CD14-positive monocyte (primary cell): Measurements from ENCODE around the gene MIS18BP1. TPM values are rescaled to one million over a fixed set of nuclear protein-coding genes. Genes with fewer than 3 reads are reported as not detected.

Experiments used
- DNase-seq, 3 donors: peaks; one replicate each; pipeline ENCODE4 v3.0.0-alpha.2; 2011 to 2022
- H2AFZ ChIP-seq: 2 replicates; pipeline ENCODE4 v1.6.0; 2012; ENCODE audit warnings: mild to moderate bottlenecking, low read depth, low read length, inconsistent platforms; ENCODE audit not compliant: insufficient read depth, poor library complexity, severe bottlenecking
- H3K27ac ChIP-seq, 2 donors: 1 replicate in 1 of 2; 2 replicates in 1 of 2; pipeline ENCODE4 v1.5.1; 2012 to 2013; ENCODE audit warnings: low read length in 2 of 2, control low read depth in 1 of 2, inconsistent platforms in 1 of 2, low read depth in 1 of 2, mild to moderate bottlenecking in 1 of 2
- H3K27me3 ChIP-seq, 2 donors: one replicate each; pipeline versions ENCODE4 v1.6.0 to v1.6.1; 2011 to 2013; ENCODE audit warnings: low read length in 2 of 2; ENCODE audit not compliant: control insufficient read depth in 2 of 2, insufficient read depth in 2 of 2
- H3K36me3 ChIP-seq, 2 donors: replicated peaks in 1 of 2; 1 replicate in 1 of 2; 2 replicates in 1 of 2; pipeline versions ENCODE4 v1.5.1 to v1.6.1; 2012 to 2013; ENCODE audit warnings: low read length in 2 of 2, control low read depth in 1 of 2, inconsistent platforms in 1 of 2, mild to moderate bottlenecking in 1 of 2; ENCODE audit not compliant: insufficient read depth in 2 of 2, control insufficient read depth in 1 of 2
- H3K4me1 ChIP-seq, 2 donors: 1 replicate in 1 of 2; 2 replicates in 1 of 2; pipeline versions ENCODE4 v1.5.1 to v1.6.1; 2012 to 2013; ENCODE audit warnings: low read length in 2 of 2, control low read depth in 1 of 2, inconsistent platforms in 1 of 2, mild to moderate bottlenecking in 1 of 2, moderate library complexity in 1 of 2; ENCODE audit not compliant: insufficient read depth in 2 of 2, control insufficient read depth in 1 of 2
- H3K4me2 ChIP-seq: replicated peaks from 2 replicates; pipeline ENCODE3; 2012; ENCODE audit warnings: low read length, moderate library complexity, mild to moderate bottlenecking; ENCODE audit not compliant: poor library complexity, severe bottlenecking; ENCODE audit errors: extremely low read depth
- H3K4me3 ChIP-seq, 3 experiments: fragments of 200-600 bp in 1 of 3; sonication (generic) in 1 of 3; replicated peaks in 1 of 3; 1 replicate in 2 of 3; 2 replicates in 1 of 3; pipeline ENCODE4 v1.5.1; 2011 to 2013; ENCODE audit warnings: low read length in 3 of 3, mild to moderate bottlenecking in 3 of 3, control low read depth in 2 of 3, low read depth in 2 of 3, inconsistent platforms in 1 of 3, moderate library complexity in 1 of 3
- H3K79me2 ChIP-seq: 2 replicates; pipeline ENCODE4 v1.6.0; 2012; ENCODE audit warnings: mild to moderate bottlenecking, control low read depth, inconsistent platforms, low read length, moderate library complexity; ENCODE audit not compliant: insufficient read depth
- H3K9ac ChIP-seq: 2 replicates; pipeline ENCODE4 v1.6.0; 2017; ENCODE audit warnings: low read length, mild to moderate bottlenecking; ENCODE audit not compliant: insufficient read depth, poor library complexity, severe bottlenecking
- H3K9me3 ChIP-seq, 2 donors: replicated peaks in 1 of 2; 1 replicate in 1 of 2; 2 replicates in 1 of 2; pipeline versions ENCODE4 v1.5.1 to v1.6.1; 2012 to 2013; ENCODE audit warnings: low read length in 2 of 2, control low read depth in 1 of 2; ENCODE audit not compliant: control insufficient read depth in 1 of 2, insufficient read depth in 1 of 2
- H4K20me1 ChIP-seq: 2 replicates; pipeline ENCODE4 v1.6.0; 2012; ENCODE audit warnings: mild to moderate bottlenecking, low read length, control low read depth, moderate library complexity; ENCODE audit not compliant: insufficient read depth
- H3K27ac Mint-ChIP-seq, 7 donors: one replicate each; pipeline ENCODE4 v1.8.0; 2020; ENCODE audit warnings: mild to moderate bottlenecking in 7 of 7, mixed read lengths in 7 of 7, moderate library complexity in 6 of 7, inconsistent platforms in 2 of 7
- H3K27me3 Mint-ChIP-seq, 3 donors: one replicate each; pipeline ENCODE4 v1.8.0; 2021 to 2022; ENCODE audit warnings: low read depth in 3 of 3, mild to moderate bottlenecking in 3 of 3, mixed read lengths in 3 of 3, moderate library complexity in 3 of 3, inconsistent platforms in 1 of 3
- H3K36me3 Mint-ChIP-seq, 2 donors: one replicate each; pipeline ENCODE4 v1.8.0; 2020; ENCODE audit warnings: mixed read lengths in 2 of 2, inconsistent platforms in 1 of 2, mild to moderate bottlenecking in 1 of 2
- H3K4me1 Mint-ChIP-seq: one replicate; pipeline ENCODE4 v1.8.0; 2020; ENCODE audit warnings: mild to moderate bottlenecking, mixed read lengths
- H3K4me3 Mint-ChIP-seq, 2 donors: one replicate each; pipeline ENCODE4 v1.8.0; 2020; ENCODE audit warnings: mild to moderate bottlenecking in 2 of 2, mixed read lengths in 2 of 2, moderate library complexity in 1 of 2
- H3K9me3 Mint-ChIP-seq, 7 donors: one replicate each; pipeline ENCODE4 v1.8.0; 2020 to 2022; ENCODE audit warnings: mixed read lengths in 7 of 7, mild to moderate bottlenecking in 6 of 7, moderate library complexity in 6 of 7, inconsistent platforms in 2 of 7
- WGBS: methylation state at CpG from one replicate; pipeline ENCODE4 v1.1.5; 2013; ENCODE audit warnings: missing lambda C conversion rate; ENCODE audit not compliant: insufficient coverage; 5-methylcytosine and 5-hydroxymethylcytosine counted together
- intact Hi-C, 2 donors: fragments of 100-400 bp; cut with micrococcal nuclease; formaldehyde crosslinking; loops; one replicate each; pipeline versions ENCODE4 v1.15.0 to v1.15.1; 2023
- polyA plus RNA-seq, 3 donors: library from polyadenylated mRNA; depleted of rRNA in 1 of 3; unstranded in 2 of 3; stranded (reverse) in 1 of 3; fragments of 300-500 nt in 2 of 3; fragments of >200 nt in 1 of 3; fragmentation: Illumina TruSeq in 2 of 3; gene quantifications; 1 replicate in 2 of 3; 2 replicates in 1 of 3; pipeline ENCODE4 v1.2.3, GENCODE V29; 2012 to 2021
- TF ChIP-seq, protein P1 (sequence below): fragments of 200-600 bp; IDR thresholded peaks from one replicate; pipeline ENCODE4 v1.8.0; 2022; ENCODE audit warnings: antibody characterized with exemption, mild to moderate bottlenecking

Gene MIS18BP1
- polyA plus RNA-seq, 3 donors: 39.2 to 61.8 (median 45.6) TPM

DNA sequence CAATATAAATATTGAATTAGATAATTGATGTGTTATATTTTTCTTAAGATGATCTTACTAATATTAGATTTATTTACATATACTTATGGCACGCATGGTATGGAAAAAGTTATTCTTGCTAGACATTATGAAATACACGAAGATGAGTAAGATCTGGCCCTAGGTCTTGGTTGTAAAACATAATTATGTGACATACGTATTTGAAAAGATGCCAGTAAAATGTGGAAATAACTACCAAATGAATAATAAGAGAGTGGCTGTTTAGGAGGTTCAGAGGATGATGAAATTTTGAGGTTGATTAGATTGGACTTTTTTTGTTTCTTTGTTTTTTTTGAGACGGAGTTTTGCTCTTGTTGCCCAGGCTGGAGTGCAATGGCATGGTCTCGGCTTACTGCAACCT lies 75.9 kb downstream of the MIS18BP1 start:
- H3K4me2 ChIP-seq: no peak overlapping the region
- H3K27me3 Mint-ChIP-seq: peaks cover 0 to 1% (median 1%) of the 10 kb centered on the region in 3 donors
- no peaks in the 10 kb centered on the region for H3K79me2 ChIP-seq
- H3K9me3 Mint-ChIP-seq: no peaks in the 10 kb centered on the region
- H3K4me3 ChIP-seq: no peak overlapping the region
- H3K4me1 Mint-ChIP-seq: peaks cover 12% of the 10 kb centered on the region
- H3K36me3 Mint-ChIP-seq: peaks cover 14 to 22% of the 10 kb centered on the region in 2 donors
- H3K9ac ChIP-seq: peak overlapping the region; percentile 18
- no peaks in the 10 kb centered on the region for H3K9me3 ChIP-seq
- peak; percentile 57 to 86 (median 78) for DNase-seq
- no peaks in the 10 kb centered on the region for H4K20me1 ChIP-seq
- 0% methylated on average over 1 of the region's 5 CpGs for WGBS
- peak overlapping the region in 1 of 2 donors; percentile 47 for H3K27ac ChIP-seq
- intact Hi-C loops: no loop called here
- peaks cover 6 to 8% of the 10 kb centered on the region in 2 donors for H3K4me1 ChIP-seq
- no peak overlapping the region for H2AFZ ChIP-seq
- peak overlapping the region; percentile 55 to 83 (median 71) for H3K27ac Mint-ChIP-seq
- H3K27me3 ChIP-seq: no peaks in the 10 kb centered on the region
- peaks cover 0 to 10% of the 10 kb centered on the region in 2 donors for H3K36me3 ChIP-seq
- H3K4me3 Mint-ChIP-seq: peak overlapping the region; percentile 3 to 53
- TF ChIP-seq, protein P1, sequence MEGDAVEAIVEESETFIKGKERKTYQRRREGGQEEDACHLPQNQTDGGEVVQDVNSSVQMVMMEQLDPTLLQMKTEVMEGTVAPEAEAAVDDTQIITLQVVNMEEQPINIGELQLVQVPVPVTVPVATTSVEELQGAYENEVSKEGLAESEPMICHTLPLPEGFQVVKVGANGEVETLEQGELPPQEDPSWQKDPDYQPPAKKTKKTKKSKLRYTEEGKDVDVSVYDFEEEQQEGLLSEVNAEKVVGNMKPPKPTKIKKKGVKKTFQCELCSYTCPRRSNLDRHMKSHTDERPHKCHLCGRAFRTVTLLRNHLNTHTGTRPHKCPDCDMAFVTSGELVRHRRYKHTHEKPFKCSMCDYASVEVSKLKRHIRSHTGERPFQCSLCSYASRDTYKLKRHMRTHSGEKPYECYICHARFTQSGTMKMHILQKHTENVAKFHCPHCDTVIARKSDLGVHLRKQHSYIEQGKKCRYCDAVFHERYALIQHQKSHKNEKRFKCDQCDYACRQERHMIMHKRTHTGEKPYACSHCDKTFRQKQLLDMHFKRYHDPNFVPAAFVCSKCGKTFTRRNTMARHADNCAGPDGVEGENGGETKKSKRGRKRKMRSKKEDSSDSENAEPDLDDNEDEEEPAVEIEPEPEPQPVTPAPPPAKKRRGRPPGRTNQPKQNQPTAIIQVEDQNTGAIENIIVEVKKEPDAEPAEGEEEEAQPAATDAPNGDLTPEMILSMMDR: no peak

DNA sequence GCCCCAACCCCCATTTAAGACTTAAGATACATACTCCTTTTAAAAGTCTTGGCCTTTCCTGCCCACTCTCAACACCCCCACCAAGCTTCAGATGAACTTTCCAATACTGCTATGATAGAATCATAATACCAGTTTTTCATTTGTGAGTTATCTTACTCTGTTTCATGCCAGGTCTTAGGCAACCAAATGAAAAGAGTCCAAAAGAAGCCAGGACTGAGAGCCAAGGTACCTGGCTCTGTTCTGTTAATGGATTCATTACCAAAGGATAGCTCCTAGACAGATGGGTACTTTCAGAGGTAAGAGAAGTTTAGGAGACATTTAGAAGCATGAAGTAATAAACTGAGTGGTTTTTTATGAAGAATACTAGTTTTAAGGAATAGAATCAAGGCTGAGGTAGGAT lies 83.1 kb downstream of the MIS18BP1 start:
- H3K4me1 Mint-ChIP-seq: no peaks in the 10 kb centered on the region

More for the DNA sequence above, 83.1 kb downstream of the MIS18BP1 start:
- no peak overlapping the region for H3K4me3 Mint-ChIP-seq
- TF ChIP-seq, protein P1: no peak
- Histone ChIP-seq H3K4me1 (no peaks in the 10 kb centered on the region), H3K9ac (no peak overlapping the region), H3K4me3 (no peak overlapping the region), H3K79me2 (no peaks in the 10 kb centered on the region), H4K20me1 (no peaks in the 10 kb centered on the region), H3K27ac (no peak overlapping the region), H3K27me3 (no peaks in the 10 kb centered on the region), H3K4me2 (no peak overlapping the region), H3K9me3 (no peaks in the 10 kb centered on the region), H2AFZ (no peak overlapping the region), H3K36me3 (peaks cover 6 to 43% of the 10 kb centered on the region in 2 donors)
- H3K9me3 Mint-ChIP-seq: no peaks in the 10 kb centered on the region
- H3K27me3 Mint-ChIP-seq: no peaks in the 10 kb centered on the region
- peaks cover 26 to 41% of the 10 kb centered on the region in 2 donors for H3K36me3 Mint-ChIP-seq
- intact Hi-C loops: no loop called here
- DNase-seq: no peak
- H3K27ac Mint-ChIP-seq: peak overlapping the region in 1 of 7 donors; percentile 1
